GM18507 (cell line): ENCODE results near the gene STK17A.

Source experiments
- DNase-seq: peaks from one replicate; pipeline ENCODE4 v3.0.0; 2011; ENCODE audit warnings: low read depth; ENCODE audit not compliant: insufficient read length; ENCODE audit errors: extremely low spot score
- FAIRE-seq: peaks from 2 replicates; lab custom pipeline; 2011; peaks lifted over from hg19 to GRCh38; lab: Jason Lieb, UNC

STK17A gene

GRCh38 chr7:43674559-43675436 is 91.9 kb downstream of the STK17A start:
- no peak for DNase-seq
- FAIRE-seq: no peak
